ENCODE measurements around the gene TCF12.

GRCh38 chr15:56910801-56911200 lies 7.6 kb upstream of the TCF12 start:
- TF ChIP-seq CTCF (IDR thresholded peaks at IDR 0.05) (no peak), POLR2AphosphoS5 (IDR thresholded peaks at IDR 0.05) (no peak)
